ENCODE results near the gene TTC27.

DNA sequence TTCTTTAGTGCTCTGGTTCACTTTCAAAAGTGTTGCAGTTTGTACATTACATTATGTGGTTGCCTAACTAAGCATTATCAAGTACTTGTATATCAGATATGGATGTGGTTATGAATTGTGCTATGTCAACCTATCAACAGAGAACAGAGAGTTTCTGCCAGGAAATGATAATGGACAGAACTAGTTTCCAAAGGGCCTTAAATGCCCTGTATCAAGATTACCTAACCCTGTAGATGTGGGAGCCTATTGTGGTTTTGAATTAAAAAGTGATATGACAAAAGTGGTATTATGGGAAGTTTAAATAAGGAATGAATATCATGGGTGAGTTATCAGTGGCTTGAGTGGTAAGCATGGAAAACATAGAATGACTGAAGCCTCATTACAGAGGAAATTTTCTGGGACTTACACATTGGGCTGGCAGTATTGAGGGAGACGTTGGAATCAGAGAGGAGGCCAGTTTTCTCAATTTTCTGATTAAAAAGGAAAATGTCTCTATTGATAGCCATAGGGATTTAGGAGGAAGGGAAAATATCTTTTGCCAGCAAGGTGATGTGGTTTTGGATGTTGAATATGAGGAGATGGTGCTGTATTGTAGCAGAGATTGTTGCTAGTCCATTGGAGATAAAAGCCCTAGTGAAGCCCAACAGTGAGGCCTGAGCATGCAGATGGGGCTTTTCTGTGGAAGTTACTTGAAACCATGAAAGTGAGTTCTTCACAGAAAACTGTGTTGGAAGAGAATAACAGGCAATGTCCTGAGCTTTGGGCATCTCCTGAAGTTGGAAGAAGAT, 140.7 kb downstream of the TTC27 start:
- TF ChIP-seq POLR2A (IDR thresholded peaks at IDR 0.05) (no peak), POLR2AphosphoS5 (IDR thresholded peaks at IDR 0.05) (no peak), EP300 (IDR thresholded peaks at IDR 0.05; ENCODE audit: low read depth) (no peak)
- TF ChIP-seq, protein P1, sequence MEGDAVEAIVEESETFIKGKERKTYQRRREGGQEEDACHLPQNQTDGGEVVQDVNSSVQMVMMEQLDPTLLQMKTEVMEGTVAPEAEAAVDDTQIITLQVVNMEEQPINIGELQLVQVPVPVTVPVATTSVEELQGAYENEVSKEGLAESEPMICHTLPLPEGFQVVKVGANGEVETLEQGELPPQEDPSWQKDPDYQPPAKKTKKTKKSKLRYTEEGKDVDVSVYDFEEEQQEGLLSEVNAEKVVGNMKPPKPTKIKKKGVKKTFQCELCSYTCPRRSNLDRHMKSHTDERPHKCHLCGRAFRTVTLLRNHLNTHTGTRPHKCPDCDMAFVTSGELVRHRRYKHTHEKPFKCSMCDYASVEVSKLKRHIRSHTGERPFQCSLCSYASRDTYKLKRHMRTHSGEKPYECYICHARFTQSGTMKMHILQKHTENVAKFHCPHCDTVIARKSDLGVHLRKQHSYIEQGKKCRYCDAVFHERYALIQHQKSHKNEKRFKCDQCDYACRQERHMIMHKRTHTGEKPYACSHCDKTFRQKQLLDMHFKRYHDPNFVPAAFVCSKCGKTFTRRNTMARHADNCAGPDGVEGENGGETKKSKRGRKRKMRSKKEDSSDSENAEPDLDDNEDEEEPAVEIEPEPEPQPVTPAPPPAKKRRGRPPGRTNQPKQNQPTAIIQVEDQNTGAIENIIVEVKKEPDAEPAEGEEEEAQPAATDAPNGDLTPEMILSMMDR (IDR thresholded peaks at IDR 0.05) = no peak
